ENCODE measurements around the gene COL1A2.

DNA sequence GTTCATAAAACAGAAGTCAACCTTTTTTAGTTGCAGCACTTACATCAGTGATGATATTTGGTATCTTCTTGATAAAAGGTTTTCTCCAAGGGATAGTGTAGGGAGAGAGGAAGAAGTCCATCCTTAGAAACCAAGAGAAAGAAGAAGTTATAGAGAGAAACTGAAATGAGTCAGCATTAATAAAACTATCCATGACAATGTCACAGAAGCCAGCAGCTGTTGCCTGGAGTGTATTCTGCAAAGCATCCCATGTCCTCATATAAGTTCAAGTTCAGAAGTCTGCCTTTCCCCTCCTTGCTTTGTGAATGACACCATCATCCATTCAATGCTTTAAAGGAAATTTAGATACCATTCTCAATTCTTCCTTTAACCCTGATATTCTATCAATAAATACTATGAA lies 14.4 kb upstream of the COL1A2 start:
- TF ChIP-seq, protein P1, sequence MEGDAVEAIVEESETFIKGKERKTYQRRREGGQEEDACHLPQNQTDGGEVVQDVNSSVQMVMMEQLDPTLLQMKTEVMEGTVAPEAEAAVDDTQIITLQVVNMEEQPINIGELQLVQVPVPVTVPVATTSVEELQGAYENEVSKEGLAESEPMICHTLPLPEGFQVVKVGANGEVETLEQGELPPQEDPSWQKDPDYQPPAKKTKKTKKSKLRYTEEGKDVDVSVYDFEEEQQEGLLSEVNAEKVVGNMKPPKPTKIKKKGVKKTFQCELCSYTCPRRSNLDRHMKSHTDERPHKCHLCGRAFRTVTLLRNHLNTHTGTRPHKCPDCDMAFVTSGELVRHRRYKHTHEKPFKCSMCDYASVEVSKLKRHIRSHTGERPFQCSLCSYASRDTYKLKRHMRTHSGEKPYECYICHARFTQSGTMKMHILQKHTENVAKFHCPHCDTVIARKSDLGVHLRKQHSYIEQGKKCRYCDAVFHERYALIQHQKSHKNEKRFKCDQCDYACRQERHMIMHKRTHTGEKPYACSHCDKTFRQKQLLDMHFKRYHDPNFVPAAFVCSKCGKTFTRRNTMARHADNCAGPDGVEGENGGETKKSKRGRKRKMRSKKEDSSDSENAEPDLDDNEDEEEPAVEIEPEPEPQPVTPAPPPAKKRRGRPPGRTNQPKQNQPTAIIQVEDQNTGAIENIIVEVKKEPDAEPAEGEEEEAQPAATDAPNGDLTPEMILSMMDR (IDR thresholded peaks at IDR 0.05; ENCODE audit: low read length) = no peak
- TF ChIP-seq EZH2 (optimal IDR thresholded peaks at IDR 0.05; ENCODE audit: low read depth, low read length) = no peak

All from MM.1S (cell line).